ENCODE measurements around the gene BIN1.

GRCh38 chr2:127072396-127072795 lies 34.6 kb downstream of the BIN1 start:
- no peak for TF ChIP-seq EZH2 (IDR thresholded peaks at IDR 0.05; ENCODE audit: insufficient read depth, poor library complexity, severe bottlenecking)
- TF ChIP-seq EZH2phosphoT487 (IDR thresholded peaks at IDR 0.05; ENCODE audit: insufficient read depth, low read depth), result no peak
